Body of pancreas (tissue), 4 donors: Measurements from ENCODE around the gene E2F6. TPM values are rescaled to one million over a fixed set of nuclear protein-coding genes. Genes with fewer than 3 reads are reported as not detected.

Experiments used
- ATAC-seq: fragments of 150-250 bp; one replicate; pipeline ENCODE4 v1.9.1; 2016
- DNase-seq, 4 donors: peaks; one replicate each; pipeline ENCODE4 v3.0.0-alpha.2; 2019
- H3K27ac ChIP-seq, 4 donors: fragments of 200-600 bp; sonication (generic); 1 replicate in 3 of 4; 2 replicates in 1 of 4; pipeline versions ENCODE4 v1.5.1 to v1.6.1; 2016 to 2019; ENCODE audit warnings: mild to moderate bottlenecking in 1 of 4, mixed read lengths in 1 of 4, moderate library complexity in 1 of 4
- H3K27me3 ChIP-seq, 2 donors: fragments of 200-600 bp; sonication (generic); one replicate each; pipeline ENCODE4 v1.6.0; 2016; ENCODE audit warnings: mild to moderate bottlenecking in 1 of 2
- H3K36me3 ChIP-seq, 2 donors: fragments of 200-600 bp; sonication (generic); replicated peaks in 1 of 2; 2 replicates each; pipeline ENCODE4 v1.5.1; 2016; ENCODE audit warnings: low read depth in 2 of 2; ENCODE audit not compliant: insufficient read depth in 1 of 2
- H3K4me1 ChIP-seq: fragments of 200-600 bp; sonication (generic); one replicate; pipeline ENCODE4 v1.6.0; 2016
- H3K4me3 ChIP-seq, 2 donors: fragments of 200-600 bp; sonication (generic); 1 replicate in 1 of 2; 2 replicates in 1 of 2; pipeline ENCODE4 v1.5.1; 2016 to 2019
- H3K9me3 ChIP-seq, 3 donors: fragments of 200-600 bp; sonication (generic); 1 replicate in 2 of 3; 2 replicates in 1 of 3; pipeline ENCODE4 v1.5.1; 2016
- CTCF ChIP-seq, 7 experiments: fragments of 450-650 bp in 4 of 7; fragments of 200-600 bp in 3 of 7; sonication (generic) in 3 of 7; IDR thresholded peaks; one replicate each; pipeline ENCODE4 v1.5.1; 2016 to 2019; ENCODE audit warnings: antibody characterized with exemption in 7 of 7
- POLR2A ChIP-seq, 3 donors: fragments of 450-650 bp; IDR thresholded peaks; one replicate each; pipeline ENCODE4 v1.6.1; 2016; ENCODE audit warnings: antibody characterized with exemption in 3 of 3, mild to moderate bottlenecking in 2 of 3
- WGBS, 2 donors: methylation state at CpG; one replicate each; pipeline ENCODE4 v1.1.5; 2017; 5-methylcytosine and 5-hydroxymethylcytosine counted together
- intact Hi-C: fragments of 100-400 bp; cut with DNase I; formaldehyde crosslinking; loops from one replicate; pipeline ENCODE4 v1.15.1; 2023
- total RNA-seq, 2 donors: library from RNA; depleted of rRNA; stranded (reverse); fragments of >200 nt; gene quantifications; one replicate each; pipeline ENCODE4 v1.1.0, GENCODE V29; 2016

The E2F6 gene
- total RNA-seq, 2 donors from 2014 or later: 9.2 to 13.2 TPM

- Histone ChIP-seq H3K27me3 (no peaks in the 10 kb centered on the region), H3K27ac (no peak overlapping the region), H3K9me3 (no peaks in the 10 kb centered on the region), H3K36me3 (no peaks in the 10 kb centered on the region), H3K4me1 (no peaks in the 10 kb centered on the region), H3K4me3 (no peak overlapping the region)
- TF ChIP-seq POLR2A (IDR thresholded peaks at IDR 0.05): no peak
- TF ChIP-seq CTCF (IDR thresholded peaks at IDR 0.05): no peak
- intact Hi-C loops: loop anchor here (10.0 kb wide), 1 partner anchor 55 kb away; no protein-coding TSS in a partner anchor
- no peak for DNase-seq
- WGBS, 2 donors: 90 to 91% methylated on average over 5 of the region's 5 CpGs
- ATAC-seq: no peak
These were observed 24.2 kb upstream of the E2F6 start for GRCh38 chr2:11490194-11490593.

GRCh38 chr2:11488809-11489208 lies 22.8 kb upstream of the E2F6 start:
- Histone ChIP-seq H3K9me3 (no peaks in the 10 kb centered on the region), H3K36me3 (no peaks in the 10 kb centered on the region), H3K27ac (no peak overlapping the region), H3K27me3 (no peaks in the 10 kb centered on the region), H3K4me1 (peaks cover 4% of the 10 kb centered on the region), H3K4me3 (no peak overlapping the region)
- peak; percentile 59 for ATAC-seq
- 46 to 71% methylated on average over 3 of the region's 3 CpGs for WGBS, 2 donors
- TF ChIP-seq CTCF (IDR thresholded peaks at IDR 0.05) (no peak), POLR2A (IDR thresholded peaks at IDR 0.05) (no peak)
- DNase-seq: no peak
- intact Hi-C loops: no loop called here

- no peaks in the 10 kb centered on the region for H3K9me3 ChIP-seq
- DNase-seq (no peak), ATAC-seq (no peak)
- TF ChIP-seq CTCF (IDR thresholded peaks at IDR 0.05): no peak
- TF ChIP-seq POLR2A (IDR thresholded peaks at IDR 0.05): no peak
- H3K36me3 ChIP-seq: no peaks in the 10 kb centered on the region
- intact Hi-C loops: no loop called here
- no peak overlapping the region for H3K4me3 ChIP-seq
- WGBS, 2 donors: 77 to 78% methylated on average over 7 of the region's 7 CpGs
- peaks cover 17% of the 10 kb centered on the region for H3K4me1 ChIP-seq
- H3K27me3 ChIP-seq: no peaks in the 10 kb centered on the region
- H3K27ac ChIP-seq: no peak overlapping the region
These were observed 18.1 kb upstream of the E2F6 start for GRCh38 chr2:11483806-11484617.

- Histone ChIP-seq H3K36me3 (no peaks in the 10 kb centered on the region), H3K4me1 (peaks cover 17% of the 10 kb centered on the region), H3K27me3 (no peaks in the 10 kb centered on the region), H3K4me3 (peak overlapping the region in 1 of 2 donors; percentile 39), H3K9me3 (no peaks in the 10 kb centered on the region), H3K27ac (peak overlapping the region in 1 of 4 donors; percentile 36)
- intact Hi-C loops: no loop called here
- WGBS, 2 donors: 0 to 2% methylated on average over 2 to 63 of the region's 70 CpGs
- ATAC-seq: peak; percentile 69
- DNase-seq: peak in 2 of 4 donors; percentile 17 to 20
- TF ChIP-seq CTCF (IDR thresholded peaks at IDR 0.05) (no peak), POLR2A (IDR thresholded peaks at IDR 0.05) (no peak)
These were observed 16.6 kb upstream of the E2F6 start for GRCh38 chr2:11482473-11483035.
